K562 (cell line): ENCODE measurements around the gene PPP4R1. TPM values are rescaled to one million over a fixed set of nuclear protein-coding genes. Genes with fewer than 3 reads are reported as not detected.

Source experiments
- ATAC-seq: fragments of 200-7000 bp; cut with Tn5 transposase; 3 replicates; pipeline ENCODE4 v1.9.1; 2020; ENCODE audit warnings: moderate library complexity
- BruUV-seq: library from RNA; stranded (reverse); fragments of 400-500 nt; replicated peaks from 2 replicates; lab custom pipeline; 2021; lab: Mats Ljungman, UMichigan
- CTCF ChIA-PET: fragments of 300-600 bp; formaldehyde crosslinking; extraction: SDS; loops from one replicate; lab custom pipeline; 2021; ENCODE audit warnings: low intra/inter-chr PET ratio; lab: Yijun Ruan, JAX
- POLR2A ChIA-PET: fragments of 300-600, 350-650 bp; sonication (Branson Sonifier 250); formaldehyde crosslinking; extraction: SDS; loops from one replicate; lab custom pipeline; 2021; ENCODE audit warnings: antibody characterized with exemption, inconsistent platforms; lab: Yijun Ruan, JAX
- DNase-seq, 4 experiments: peaks; one replicate each; pipeline versions ENCODE4 v3.0.0 to v3.0.0-alpha.2; 2011 to 2018; ENCODE audit warnings: low spot score in 3 of 4, mixed read lengths in 3 of 4; ENCODE audit errors: extremely low read depth in 1 of 4
- FAIRE-seq: peaks from 2 replicates; lab custom pipeline; 2011; peaks lifted over from hg19 to GRCh38; lab: Jason Lieb, UNC
- H2AFZ ChIP-seq: 2 replicates; pipeline ENCODE4 v1.6.0; 2011; ENCODE audit warnings: low read depth, low read length, control low read depth, inconsistent platforms
- H3K27ac ChIP-seq: fragments of 200-600 bp; 3 replicates; pipeline ENCODE4 v1.8.0; 2011; ENCODE audit warnings: low read depth, mild to moderate bottlenecking, control low read depth, inconsistent platforms, low read length, moderate library complexity, mixed read lengths; ENCODE audit errors: extremely low read depth
- H3K27me3 ChIP-seq, 2 experiments: fragments of 300-600 bp in 1 of 2; 2 replicates in 1 of 2; 3 replicates in 1 of 2; pipeline versions ENCODE4 v1.6.0 to v1.8.0; 2011; ENCODE audit warnings: inconsistent platforms in 2 of 2, low read length in 2 of 2, mild to moderate bottlenecking in 1 of 2, mixed read lengths in 1 of 2, moderate library complexity in 1 of 2; ENCODE audit not compliant: control insufficient read depth in 2 of 2, insufficient read depth in 2 of 2
- H3K36me3 ChIP-seq: fragments of 300-600 bp; 3 replicates; pipeline ENCODE4 v1.8.0; 2011; ENCODE audit warnings: mild to moderate bottlenecking, low read length, inconsistent platforms; ENCODE audit not compliant: control insufficient read depth, insufficient read depth
- H3K4me1 ChIP-seq, 2 experiments: fragments of 200-600 bp in 1 of 2; replicated peaks in 1 of 2; 2 replicates in 1 of 2; 3 replicates in 1 of 2; pipeline versions ENCODE4 v1.5.1 to v1.8.0; 2011; ENCODE audit warnings: inconsistent platforms in 2 of 2, low read length in 2 of 2, mild to moderate bottlenecking in 1 of 2, mixed read lengths in 1 of 2, moderate library complexity in 1 of 2; ENCODE audit not compliant: control insufficient read depth in 2 of 2, insufficient read depth in 2 of 2
- H3K4me2 ChIP-seq: 2 replicates; pipeline ENCODE4 v1.6.1; 2011; ENCODE audit warnings: low read length, control low read depth, inconsistent platforms, mixed read lengths; ENCODE audit not compliant: insufficient read depth
- H3K4me3 ChIP-seq: fragments of 200-600 bp; sonication (generic), shearing (Covaris generic); 2 replicates; pipeline ENCODE4 v1.5.1; 2016; ENCODE audit warnings: control low read depth, inconsistent platforms
- H3K79me2 ChIP-seq: fragments of 200-600 bp; 3 replicates; pipeline ENCODE4 v1.8.0; 2011; ENCODE audit warnings: low read length, inconsistent platforms; ENCODE audit not compliant: control insufficient read depth, insufficient read depth
- H3K9ac ChIP-seq, 2 experiments: 2 replicates each; pipeline versions ENCODE4 v1.6.0 to v1.6.1; 2011; ENCODE audit warnings: low read depth in 2 of 2, low read length in 2 of 2, control low read depth in 1 of 2, inconsistent platforms in 1 of 2, mild to moderate bottlenecking in 1 of 2, mixed read lengths in 1 of 2; ENCODE audit not compliant: insufficient read depth in 1 of 2
- H3K9me1 ChIP-seq: one replicate; pipeline ENCODE4 v1.6.0; 2011; ENCODE audit warnings: inconsistent platforms, mild to moderate bottlenecking, low read length, moderate library complexity; ENCODE audit not compliant: control insufficient read depth, insufficient read depth
- H3K9me3 ChIP-seq: replicated peaks from 2 replicates; pipeline ENCODE4 v1.5.1; 2011; ENCODE audit warnings: low read depth, low read length, inconsistent platforms; ENCODE audit not compliant: control insufficient read depth, insufficient read depth
- H4K20me1 ChIP-seq: replicated peaks from 2 replicates; pipeline ENCODE4 v1.6.1; 2011; ENCODE audit warnings: low read length, inconsistent platforms, mixed read lengths; ENCODE audit not compliant: control insufficient read depth, insufficient read depth
- BMI1 ChIP-seq: fragments of 150-350 bp; IDR thresholded peaks from 2 replicates; pipeline ENCODE4 v1.6.1; 2014; ENCODE audit warnings: low read length
- CSDE1 ChIP-seq, 2 experiments: fragments of 450-650 bp; IDR thresholded peaks; 2 replicates each; pipeline ENCODE4 v1.6.1; 2016; ENCODE audit warnings: mild to moderate bottlenecking in 1 of 2
- HMG20B ChIP-seq: fragments of 250-450 bp; sonication (Bioruptor Pico); IDR thresholded peaks from 2 replicates; pipeline ENCODE4 v1.5.0; 2021; ENCODE audit warnings: mild to moderate bottlenecking
- KAT8 ChIP-seq: fragments of 450-650 bp; IDR thresholded peaks from 2 replicates; pipeline ENCODE4 v1.6.1; 2016; ENCODE audit warnings: low read depth, mild to moderate bottlenecking
- NCOA4 ChIP-seq: fragments of 450-650 bp; IDR thresholded peaks from 2 replicates; pipeline ENCODE4 v1.6.1; 2018; ENCODE audit warnings: mild to moderate bottlenecking; ENCODE audit not compliant: partially characterized antibody
- SMARCE1 ChIP-seq: fragments of 450-650 bp; IDR thresholded peaks from 2 replicates; pipeline ENCODE4 v1.7.1; 2016; ENCODE audit warnings: mild to moderate bottlenecking
- SRF ChIP-seq, 2 experiments: fragments of 250-450, 450-650 bp in 1 of 2; sonication (Bioruptor Pico) in 1 of 2; sonication (generic) in 1 of 2; formaldehyde crosslinking; IDR thresholded peaks; 2 replicates each; pipeline versions ENCODE4 v1.5.0 to v1.5.1; 2020 to 2022; ENCODE audit warnings: mild to moderate bottlenecking in 1 of 2, missing genetic modification reagents in 1 of 2
- ZBTB17 ChIP-seq: fragments of 450-650 bp; formaldehyde crosslinking; IDR thresholded peaks from 2 replicates; pipeline ENCODE4 v1.4.0; 2020; ENCODE audit warnings: mild to moderate bottlenecking
- ZNF124 ChIP-seq: sonication (generic); formaldehyde crosslinking; IDR thresholded peaks from 2 replicates; pipeline ENCODE4 v1.8.1; 2022; ENCODE audit warnings: missing genetic modification reagents
- ZNF224 ChIP-seq: sonication (generic); formaldehyde crosslinking; IDR thresholded peaks from 2 replicates; pipeline ENCODE4 v1.8.0; 2022; ENCODE audit warnings: mild to moderate bottlenecking, missing genetic modification reagents
- ZSCAN32 ChIP-seq: fragments of 450-650 bp; formaldehyde crosslinking; IDR thresholded peaks from 2 replicates; pipeline ENCODE4 v1.4.0; 2020; ENCODE audit warnings: mild to moderate bottlenecking, moderate library complexity
- WGBS: fragments of 100-300 bp; shearing (Covaris generic); methylation state at CpG from one replicate; pipeline ENCODE4 v1.1.6; 2016; ENCODE audit warnings: low coverage, mixed read lengths; ENCODE audit not compliant: insufficient coverage; ENCODE audit errors: missing lambda C conversion rate; 5-methylcytosine and 5-hydroxymethylcytosine counted together
- in situ Hi-C: fragments of 300-500 bp; cut with MboI; formaldehyde crosslinking; loops from 4 replicates; pipeline ENCODE4 v1.15.0; 2018; ENCODE audit warnings: inconsistent platforms, mixed read lengths
- intact Hi-C: fragments of 100-400 bp; cut with micrococcal nuclease; formaldehyde crosslinking; loops from 2 replicates; pipeline ENCODE4 v1.14.2; 2022
- polyA plus RNA-seq, 8 experiments: library from polyadenylated mRNA; depleted of rRNA in 4 of 8; stranded (reverse) in 5 of 8; unstranded in 3 of 8; fragments of >200 nt; fragmentation: Nextera tagmentation in 2 of 8; fragmentation: Illumina TruSeq in 1 of 8; extraction: Ambion mirVana in 2 of 8; extraction: Trizol in 1 of 8; gene quantifications; 2 replicates each; pipeline versions ENCODE4 v1.2.1 to v1.2.3, GENCODE V29; 2011 to 2014; ENCODE audit warnings: inconsistent platforms in 1 of 8, missing spikeins in 1 of 8
- total RNA-seq, 7 experiments: library from RNA; depleted of rRNA in 6 of 7; stranded (reverse); fragments of >200 nt in 6 of 7; fragmentation: Illumina TruSeq in 2 of 7; extraction: Trizol in 2 of 7; gene quantifications; 2 replicates each; pipeline versions ENCODE4 v1.2.1 to v1.2.3, GENCODE V29; 2011 to 2021; ENCODE audit warnings: low replicate concordance in 1 of 7
- TF ChIP-seq, protein P1 (sequence below): sonication (generic); formaldehyde crosslinking; IDR thresholded peaks from 2 replicates; pipeline ENCODE4 v1.8.0; 2022; ENCODE audit warnings: mild to moderate bottlenecking, missing genetic modification reagents, borderline replicate concordance
- TF ChIP-seq, protein P2 (sequence below): IDR thresholded peaks from 2 replicates; pipeline ENCODE4 v1.6.1; 2011; ENCODE audit not compliant: insufficient read length; ENCODE audit errors: extremely low read depth
- TF ChIP-seq, protein P3 (sequence below): fragments of 450-650 bp; IDR thresholded peaks from 2 replicates; pipeline ENCODE4 v1.6.1; 2017; ENCODE audit warnings: antibody characterized with exemption
- TF ChIP-seq, protein P4 (sequence below): sonication (generic); formaldehyde crosslinking; IDR thresholded peaks from 2 replicates; pipeline ENCODE4 v1.8.1; 2023; ENCODE audit warnings: mild to moderate bottlenecking, missing genetic modification reagents, moderate library complexity

PPP4R1 gene
- total and polyA plus RNA-seq, 9 of the 15 experiments (the other 6 are each of a cell fraction or from before 2014, with no cell fraction given), result 23.5 to 136 (median 84.5) TPM

DNA sequence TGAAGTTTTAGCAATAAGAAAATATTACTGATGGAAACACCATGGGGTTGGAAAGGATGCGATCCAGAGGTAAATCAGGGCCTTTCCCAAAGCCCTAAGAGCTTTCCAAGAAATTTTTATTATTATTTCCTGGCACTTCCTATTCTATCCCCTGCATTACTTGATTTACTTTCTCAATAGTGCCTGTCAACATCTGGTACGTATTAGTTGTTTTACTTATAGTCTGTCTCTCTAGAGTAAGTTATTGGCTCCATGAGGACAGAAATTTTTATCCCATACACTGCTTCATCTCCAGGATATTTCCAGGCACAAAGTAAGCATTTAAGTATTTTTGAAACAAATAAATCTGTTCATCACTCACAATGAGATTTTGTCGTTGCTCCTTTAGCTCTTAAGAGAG, 18.1 kb downstream of the PPP4R1 start (continued):
- TF ChIP-seq ZSCAN32 (CRISPR knock-in tag) (no peak), NCOA4 (no peak)
- TF ChIP-seq, protein P1, sequence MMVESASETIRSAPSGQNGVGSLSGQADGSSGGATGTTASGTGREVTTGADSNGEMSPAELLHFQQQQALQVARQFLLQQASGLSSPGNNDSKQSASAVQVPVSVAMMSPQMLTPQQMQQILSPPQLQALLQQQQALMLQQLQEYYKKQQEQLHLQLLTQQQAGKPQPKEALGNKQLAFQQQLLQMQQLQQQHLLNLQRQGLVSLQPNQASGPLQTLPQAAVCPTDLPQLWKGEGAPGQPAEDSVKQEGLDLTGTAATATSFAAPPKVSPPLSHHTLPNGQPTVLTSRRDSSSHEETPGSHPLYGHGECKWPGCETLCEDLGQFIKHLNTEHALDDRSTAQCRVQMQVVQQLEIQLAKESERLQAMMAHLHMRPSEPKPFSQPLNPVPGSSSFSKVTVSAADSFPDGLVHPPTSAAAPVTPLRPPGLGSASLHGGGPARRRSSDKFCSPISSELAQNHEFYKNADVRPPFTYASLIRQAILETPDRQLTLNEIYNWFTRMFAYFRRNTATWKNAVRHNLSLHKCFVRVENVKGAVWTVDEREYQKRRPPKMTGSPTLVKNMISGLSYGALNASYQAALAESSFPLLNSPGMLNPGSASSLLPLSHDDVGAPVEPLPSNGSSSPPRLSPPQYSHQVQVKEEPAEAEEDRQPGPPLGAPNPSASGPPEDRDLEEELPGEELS (CRISPR knock-in tag), result no peak

DNA sequence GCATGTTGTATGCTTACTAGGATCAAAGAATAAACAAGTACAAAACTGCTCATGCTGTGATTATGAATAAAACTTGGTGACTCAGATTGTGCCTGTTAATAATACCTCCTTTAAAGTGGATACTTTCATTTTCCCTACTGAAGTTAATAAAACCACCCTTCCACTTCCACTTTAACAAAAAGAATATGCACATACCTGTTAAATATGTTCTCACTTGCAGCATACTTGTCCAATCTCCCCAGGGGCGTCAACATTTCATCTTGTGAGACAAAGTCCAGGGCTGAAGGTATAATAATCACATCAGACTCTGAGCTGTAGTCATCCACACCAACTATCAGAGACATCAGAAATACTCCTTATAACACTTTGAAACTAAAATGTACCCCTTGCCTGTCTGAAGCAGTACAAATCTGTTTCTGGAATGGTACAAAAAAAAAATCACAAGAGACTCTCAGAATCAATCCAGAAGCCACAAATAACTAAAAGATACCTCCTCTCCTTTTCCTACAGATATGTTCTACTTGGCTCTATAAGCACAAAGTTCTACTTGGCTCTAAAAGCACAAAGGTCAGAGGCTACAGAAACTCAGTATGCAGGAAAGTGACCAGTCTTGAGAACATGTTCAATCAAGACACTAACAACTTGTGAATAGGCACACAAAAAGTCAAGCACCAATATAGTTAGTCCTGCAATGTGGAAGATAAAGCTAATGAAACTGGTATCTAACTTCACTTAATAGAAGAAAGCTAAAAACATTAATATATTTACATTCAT, 19.3 kb downstream of the PPP4R1 start:
- in situ Hi-C loops, result no loop called here
- ChIA-PET CTCF (interaction anchor here (0.6 kb wide), 1 partner anchor 19 kb away, joined by 3 read pairs; no protein-coding TSS in a partner anchor), POLR2A (interaction anchor here (0.8 to 6.9 kb wide), 3 partner anchors 14 to 237 kb away, joined by 4 to 41 read pairs (median 9); no protein-coding TSS in a partner anchor)
- Histone ChIP-seq H3K9ac (no peak overlapping the region), H3K4me3 (no peak overlapping the region), H3K36me3 (peaks cover 36% of the 10 kb centered on the region; the same call in 2 of the 3 replicates), H2AFZ (no peak overlapping the region), H3K9me3 (no peaks in the 10 kb centered on the region; the same call in 1 of the 2 replicates), H4K20me1 (no peaks in the 10 kb centered on the region), H3K79me2 (peaks cover 70% of the 10 kb centered on the region), H3K4me1 (no peaks in the 10 kb centered on the region; a peak in 1 of 5 replicates), H3K4me2 (no peak overlapping the region), H3K9me1 (no peaks in the 10 kb centered on the region), H3K27me3 (no peaks in the 10 kb centered on the region), H3K27ac (no peak overlapping the region)
- no peak for DNase-seq
- intact Hi-C loops, result no loop called here
- no peak for FAIRE-seq
- no peak for ATAC-seq
- BruUV-seq, result no TSS peak
- 69% methylated on average over 1 of the region's 1 CpG for WGBS
- TF ChIP-seq SRF (CRISPR knock-in tag; IDR thresholded peaks at IDR 0.05), result no peak
- TF ChIP-seq ZNF224, result no peak
- TF ChIP-seq BMI1, result no peak
- no peak for TF ChIP-seq ZBTB17 (CRISPR knock-in tag)
- TF ChIP-seq, protein P2, sequence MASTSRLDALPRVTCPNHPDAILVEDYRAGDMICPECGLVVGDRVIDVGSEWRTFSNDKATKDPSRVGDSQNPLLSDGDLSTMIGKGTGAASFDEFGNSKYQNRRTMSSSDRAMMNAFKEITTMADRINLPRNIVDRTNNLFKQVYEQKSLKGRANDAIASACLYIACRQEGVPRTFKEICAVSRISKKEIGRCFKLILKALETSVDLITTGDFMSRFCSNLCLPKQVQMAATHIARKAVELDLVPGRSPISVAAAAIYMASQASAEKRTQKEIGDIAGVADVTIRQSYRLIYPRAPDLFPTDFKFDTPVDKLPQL, result no peak
- no peak for TF ChIP-seq KAT8
- TF ChIP-seq, protein P3, sequence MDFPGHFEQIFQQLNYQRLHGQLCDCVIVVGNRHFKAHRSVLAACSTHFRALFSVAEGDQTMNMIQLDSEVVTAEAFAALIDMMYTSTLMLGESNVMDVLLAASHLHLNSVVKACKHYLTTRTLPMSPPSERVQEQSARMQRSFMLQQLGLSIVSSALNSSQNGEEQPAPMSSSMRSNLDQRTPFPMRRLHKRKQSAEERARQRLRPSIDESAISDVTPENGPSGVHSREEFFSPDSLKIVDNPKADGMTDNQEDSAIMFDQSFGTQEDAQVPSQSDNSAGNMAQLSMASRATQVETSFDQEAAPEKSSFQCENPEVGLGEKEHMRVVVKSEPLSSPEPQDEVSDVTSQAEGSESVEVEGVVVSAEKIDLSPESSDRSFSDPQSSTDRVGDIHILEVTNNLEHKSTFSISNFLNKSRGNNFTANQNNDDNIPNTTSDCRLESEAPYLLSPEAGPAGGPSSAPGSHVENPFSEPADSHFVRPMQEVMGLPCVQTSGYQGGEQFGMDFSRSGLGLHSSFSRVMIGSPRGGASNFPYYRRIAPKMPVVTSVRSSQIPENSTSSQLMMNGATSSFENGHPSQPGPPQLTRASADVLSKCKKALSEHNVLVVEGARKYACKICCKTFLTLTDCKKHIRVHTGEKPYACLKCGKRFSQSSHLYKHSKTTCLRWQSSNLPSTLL, result no peak
- no peak for TF ChIP-seq SMARCE1
- TF ChIP-seq CSDE1 (IDR thresholded peaks at IDR 0.05), result no peak
- TF ChIP-seq, protein P4, sequence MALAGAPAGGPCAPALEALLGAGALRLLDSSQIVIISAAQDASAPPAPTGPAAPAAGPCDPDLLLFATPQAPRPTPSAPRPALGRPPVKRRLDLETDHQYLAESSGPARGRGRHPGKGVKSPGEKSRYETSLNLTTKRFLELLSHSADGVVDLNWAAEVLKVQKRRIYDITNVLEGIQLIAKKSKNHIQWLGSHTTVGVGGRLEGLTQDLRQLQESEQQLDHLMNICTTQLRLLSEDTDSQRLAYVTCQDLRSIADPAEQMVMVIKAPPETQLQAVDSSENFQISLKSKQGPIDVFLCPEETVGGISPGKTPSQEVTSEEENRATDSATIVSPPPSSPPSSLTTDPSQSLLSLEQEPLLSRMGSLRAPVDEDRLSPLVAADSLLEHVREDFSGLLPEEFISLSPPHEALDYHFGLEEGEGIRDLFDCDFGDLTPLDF (CRISPR knock-in tag), result no peak
- TF ChIP-seq ZNF124 (CRISPR knock-in tag), result no peak
- no peak for TF ChIP-seq HMG20B (CRISPR knock-in tag)
